Breast epithelium (tissue), 4 donors: ENCODE data around the gene CCP110. TPM values are rescaled to one million over a fixed set of nuclear protein-coding genes. Genes with fewer than 3 reads are reported as not detected.
A peak's percentile ranks its signal among the peaks of the same experiment; 100 is the strongest.

Experiments
- DNase-seq, 2 donors: peaks; one replicate each; pipeline ENCODE4 v3.0.0-alpha.2; 2019; ENCODE audit warnings: low spot score in 2 of 2
- H3K27ac ChIP-seq, 2 donors: fragments of 200-600 bp; sonication (generic) in 1 of 2; one replicate each; pipeline ENCODE4 v1.5.1; 2016 to 2019; ENCODE audit warnings: mild to moderate bottlenecking in 1 of 2
- H3K27me3 ChIP-seq, 2 donors: fragments of 200-600 bp; sonication (generic) in 1 of 2; one replicate each; pipeline versions ENCODE4 v1.5.1 to v1.6.0; 2017 to 2019; ENCODE audit warnings: control low read depth in 1 of 2, mild to moderate bottlenecking in 1 of 2
- H3K36me3 ChIP-seq: fragments of 200-600 bp; one replicate; pipeline ENCODE4 v1.5.1; 2019
- H3K4me1 ChIP-seq, 2 donors: fragments of 200-600 bp; sonication (generic); one replicate each; pipeline ENCODE4 v1.5.1; 2016 to 2019; ENCODE audit warnings: control low read depth in 1 of 2
- H3K4me3 ChIP-seq, 3 donors: fragments of 200-600 bp; sonication (generic); 1 replicate in 2 of 3; 2 replicates in 1 of 3; pipeline ENCODE4 v1.5.1; 2016 to 2019; ENCODE audit warnings: mild to moderate bottlenecking in 3 of 3, moderate library complexity in 2 of 3
- H3K9me3 ChIP-seq, 2 donors: fragments of 200-600 bp; sonication (generic) in 1 of 2; one replicate each; pipeline ENCODE4 v1.5.1; 2016 to 2019; ENCODE audit warnings: control low read depth in 1 of 2
- CTCF ChIP-seq, 3 donors: fragments of 450-650 bp; IDR thresholded peaks; one replicate each; pipeline ENCODE4 v1.5.1; 2016 to 2017; ENCODE audit warnings: antibody characterized with exemption in 3 of 3, mild to moderate bottlenecking in 3 of 3, moderate library complexity in 3 of 3
- POLR2A ChIP-seq: fragments of 450-650 bp; IDR thresholded peaks from one replicate; pipeline ENCODE4 v1.6.1; 2016; ENCODE audit warnings: antibody characterized with exemption, mild to moderate bottlenecking, moderate library complexity
- POLR2AphosphoS5 ChIP-seq, 3 donors: sonication (generic); formaldehyde crosslinking; IDR thresholded peaks; one replicate each; pipeline ENCODE4 v1.6.1; 2017; ENCODE audit warnings: antibody characterized with exemption in 3 of 3
- intact Hi-C: fragments of 100-400 bp; cut with DNase I; formaldehyde crosslinking; loops from one replicate; pipeline ENCODE4 v1.15.1; 2023; ENCODE audit warnings: low total_unique reads
- total RNA-seq, 3 donors: library from RNA; depleted of rRNA; stranded (reverse); fragments of >200 nt; gene quantifications; one replicate each; pipeline ENCODE4 v1.1.0, GENCODE V29; 2016

Gene CCP110
- total RNA-seq, 3 donors from 2014 or later = 13.9 to 33.5 (median 31.5) TPM

- DNase-seq = no peak
- Histone ChIP-seq H3K4me3 (no peak overlapping the region), H3K27me3 (no peaks in the 10 kb centered on the region), H3K27ac (no peak overlapping the region), H3K4me1 (no peaks in the 10 kb centered on the region), H3K36me3 (no peaks in the 10 kb centered on the region), H3K9me3 (no peaks in the 10 kb centered on the region)
- intact Hi-C loops = loop anchor here (10.0 kb wide), 1 partner anchor 290 kb away; the partner anchor contains the start of gene GPRC5B
- TF ChIP-seq POLR2A (no peak), POLR2AphosphoS5 (IDR thresholded peaks at IDR 0.05) (no peak), CTCF (IDR thresholded peaks at IDR 0.05) (no peak)
These were observed 71.5 kb downstream of the CCP110 start for GRCh38 chr16:19595043-19595767.

DNA sequence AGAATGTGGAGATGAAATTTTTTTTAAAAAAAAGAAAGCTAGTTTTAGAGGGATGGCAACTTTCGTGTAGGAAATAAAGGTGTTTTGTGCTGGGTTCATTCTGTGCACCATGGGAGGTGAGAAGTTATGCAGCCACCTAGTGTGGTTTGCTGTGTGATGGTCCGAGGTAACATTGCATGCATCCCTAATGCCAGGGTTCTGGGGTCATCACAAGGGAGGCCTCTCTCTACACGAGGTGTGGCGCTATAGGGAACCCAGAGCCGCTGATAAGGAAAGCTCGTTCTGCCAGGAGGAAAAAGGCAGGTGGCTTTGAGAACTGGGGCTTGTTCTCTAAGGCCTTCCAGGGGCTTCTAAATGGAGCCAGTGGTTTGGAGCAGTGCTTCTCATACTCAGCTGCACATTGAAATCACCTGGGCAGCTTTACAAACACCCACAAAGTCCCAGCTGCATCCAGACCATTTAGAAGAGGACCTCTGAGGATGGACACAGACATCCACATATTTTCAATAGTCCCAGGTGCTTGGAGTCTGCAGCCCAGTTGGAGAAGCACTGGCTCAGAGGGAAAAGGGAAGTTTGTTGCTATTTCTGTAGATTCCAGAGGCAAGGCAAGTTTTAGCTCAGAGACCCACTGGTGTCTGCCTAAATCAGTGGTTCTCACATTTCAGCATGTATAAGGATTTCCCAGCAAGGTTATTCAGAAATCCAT is 75.2 kb downstream of the CCP110 start:
- Histone ChIP-seq H3K9me3 (no peaks in the 10 kb centered on the region), H3K4me1 (no peaks in the 10 kb centered on the region), H3K4me3 (no peak overlapping the region), H3K27me3 (no peaks in the 10 kb centered on the region), H3K27ac (no peak overlapping the region), H3K36me3 (no peaks in the 10 kb centered on the region)
- intact Hi-C loops = loop anchor here (10.0 kb wide), 1 partner anchor 286 kb away; the partner anchor contains the start of gene GPRC5B
- DNase-seq = no peak
- TF ChIP-seq CTCF (IDR thresholded peaks at IDR 0.05) (no peak), POLR2A (no peak), POLR2AphosphoS5 (IDR thresholded peaks at IDR 0.05) (no peak)

DNA sequence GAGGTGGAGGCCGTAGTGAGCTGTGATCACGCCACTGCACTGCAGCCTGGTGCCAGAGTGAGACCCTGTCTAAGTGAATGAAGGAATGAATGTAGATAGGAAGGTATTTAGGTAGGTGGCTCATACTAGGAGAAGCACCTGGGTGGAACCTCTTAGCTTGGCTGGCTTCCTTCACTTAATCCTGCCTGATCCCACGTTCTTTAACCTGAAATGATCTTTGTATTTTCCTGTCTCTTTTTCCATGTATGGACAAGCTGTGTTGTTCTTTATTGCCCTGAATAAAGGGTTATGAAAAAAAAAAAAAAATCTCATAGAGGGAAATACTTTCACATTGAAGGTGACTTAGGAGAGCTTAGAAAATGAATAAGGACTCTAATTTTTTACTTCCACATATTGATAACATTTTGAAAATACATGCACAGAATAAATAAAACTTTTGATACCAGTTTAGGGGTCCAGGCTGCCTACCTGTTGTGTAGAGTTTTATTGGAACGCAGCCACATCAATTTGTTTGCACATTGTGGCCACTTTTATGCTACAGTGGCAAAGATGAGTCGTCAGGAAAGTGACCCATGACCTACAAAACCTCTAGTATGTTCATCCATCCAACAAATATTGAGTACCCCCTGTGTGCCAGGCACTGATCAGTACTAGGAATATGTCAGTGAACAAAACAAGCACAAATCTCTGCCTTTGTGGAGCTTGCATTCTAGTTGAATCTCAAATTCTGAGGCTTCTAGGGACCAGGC is 76.4 kb downstream of the CCP110 start:
- no peaks in the 10 kb centered on the region for H3K27me3 ChIP-seq
- no peak for TF ChIP-seq POLR2AphosphoS5 (IDR thresholded peaks at IDR 0.05)
- no peak for TF ChIP-seq POLR2A
- TF ChIP-seq CTCF (IDR thresholded peaks at IDR 0.05) = no peak
- no peak overlapping the region for H3K27ac ChIP-seq
- H3K9me3 ChIP-seq = no peaks in the 10 kb centered on the region
- H3K4me1 ChIP-seq = no peaks in the 10 kb centered on the region
- no peak overlapping the region for H3K4me3 ChIP-seq
- DNase-seq = no peak
- H3K36me3 ChIP-seq = no peaks in the 10 kb centered on the region
- intact Hi-C loops = loop anchor here (10.0 kb wide), 1 partner anchor 285 kb away; the partner anchor contains the start of gene GPRC5B

GRCh38 chr16:19601083-19601976 is 77.6 kb downstream of the CCP110 start:
- Histone ChIP-seq H3K27me3 (no peaks in the 10 kb centered on the region), H3K36me3 (no peaks in the 10 kb centered on the region), H3K27ac (no peak overlapping the region), H3K9me3 (no peaks in the 10 kb centered on the region), H3K4me1 (no peaks in the 10 kb centered on the region), H3K4me3 (no peak overlapping the region)
- no peak for TF ChIP-seq POLR2A
- no peak for TF ChIP-seq POLR2AphosphoS5 (IDR thresholded peaks at IDR 0.05)
- TF ChIP-seq CTCF (IDR thresholded peaks at IDR 0.05) = peak; percentile 28 to 62 (median 59)
- intact Hi-C loops = no loop called here
- no peak for DNase-seq

Other genes starting within 250 kb of the CCP110 start
- under 1 TPM in 1 of 3 donors, not detected in 2; 0.29 TPM for gene CLEC19A, start 238.2 kb upstream of the CCP110 start, total RNA-seq
- 10 to 100 TPM in 2 of 3 donors, under 1 TPM in 1; under 0.01 to 40.3 (median 28.8) TPM for gene TMC5, start 106.1 kb upstream of the CCP110 start, total RNA-seq
- 10 to 100 TPM; 49.2 to 70.4 (median 56.7) TPM for gene GDE1, start 1.8 kb upstream of the CCP110 start, total RNA-seq
- gene VPS35L, start 31.8 kb downstream of the CCP110 start, total RNA-seq = 10 to 100 TPM; 36.4 to 43.3 (median 40.5) TPM
- gene KNOP1, start 194.3 kb downstream of the CCP110 start, total RNA-seq = 10 to 100 TPM; 12.3 to 15.4 (median 13.0) TPM
- gene IQCK, start 194.3 kb downstream of the CCP110 start, total RNA-seq = 10 to 100 TPM; 25.9 to 63.8 (median 34.7) TPM